HG03342 (cell line): Measurements from ENCODE around the gene MIS18BP1.
"Not testable (repeated sequence)": the region's sequence is repeated elsewhere in the genome, so short reads cannot be mapped to it uniquely, and the experiment has no call there.

Experiments used
- ATAC-seq: cut with Tn5 transposase; IDR thresholded peaks from one replicate; pipeline ENCODE4 v1.9.1; 2021; ENCODE audit warnings: mild to moderate bottlenecking, moderate library complexity; ENCODE audit not compliant: unreplicated experiment

The MIS18BP1 gene

GRCh38 chr14:45253070-45253753 is at the start of gene MIS18BP1:
MIS18BP1 (minus strand) TSS chr14:45253202; CDS start chr14:45247286, 5,916 bp downstream.
- ATAC-seq, result peak; percentile 75

GRCh38 chr14:45298423-45299117 is 45.6 kb upstream of the MIS18BP1 start:
- ATAC-seq, result no peak

- not testable (repeated sequence) for ATAC-seq
Measured at GRCh38 chr14:45294796-45295195, 41.8 kb upstream of the MIS18BP1 start.

- no peak for ATAC-seq
Measured at GRCh38 chr14:45290547-45290946, 37.5 kb upstream of the MIS18BP1 start.

GRCh38 chr14:45287610-45288009 is 34.6 kb upstream of the MIS18BP1 start:
- ATAC-seq, result no peak

- no peak for ATAC-seq
Measured at GRCh38 chr14:45284802-45285201, 31.8 kb upstream of the MIS18BP1 start.

- ATAC-seq, result not testable (repeated sequence)
Measured at GRCh38 chr14:45281731-45282400, 28.9 kb upstream of the MIS18BP1 start.

GRCh38 chr14:45271858-45272537 is 19.0 kb upstream of the MIS18BP1 start:
- no peak for ATAC-seq

GRCh38 chr14:45270031-45270430 is 17.0 kb upstream of the MIS18BP1 start:
- ATAC-seq, result no peak

GRCh38 chr14:45267071-45267470 is 14.1 kb upstream of the MIS18BP1 start:
- no peak for ATAC-seq

GRCh38 chr14:45262637-45263036 is 9.6 kb upstream of the MIS18BP1 start:
- ATAC-seq, result no peak

- no peak for ATAC-seq
Measured at GRCh38 chr14:45261209-45261608, 8.2 kb upstream of the MIS18BP1 start.

- ATAC-seq, result no peak
Measured at GRCh38 chr14:45258805-45259204, 5.8 kb upstream of the MIS18BP1 start.

- ATAC-seq, result no peak
Measured at GRCh38 chr14:45258073-45258472, 5.1 kb upstream of the MIS18BP1 start.

GRCh38 chr14:45254771-45255170 is 1.8 kb upstream of the MIS18BP1 start:
- ATAC-seq, result no peak

- no peak for ATAC-seq
Measured at GRCh38 chr14:45253754-45254310, 830 bp upstream of the MIS18BP1 start.

- ATAC-seq, result no peak
Measured at GRCh38 chr14:45252366-45253069, 484 bp downstream of the MIS18BP1 start.

- peak; percentile 70 for ATAC-seq
Measured at GRCh38 chr14:45251912-45252311, 1.1 kb downstream of the MIS18BP1 start.

GRCh38 chr14:45249856-45250575 is 3.0 kb downstream of the MIS18BP1 start:
- ATAC-seq, result peak; percentile 23

- ATAC-seq, result no peak
Measured at GRCh38 chr14:45247427-45247826, 5.6 kb downstream of the MIS18BP1 start.
